H1 (cell line): ENCODE measurements around the gene OR5AU1. TPM values are rescaled to one million over a fixed set of nuclear protein-coding genes. Genes with fewer than 3 reads are reported as not detected.

Experiments
- CTCF ChIA-PET: fragments of 300-600 bp; sonication (Branson Sonifier 250); formaldehyde crosslinking; loops from one replicate; lab custom pipeline; 2021; ENCODE audit not compliant: partially characterized antibody; lab: Charles Lee
- POLR2A ChIA-PET: fragments of 300-600 bp; sonication (Branson Sonifier 250); formaldehyde crosslinking; loops from one replicate; lab custom pipeline; 2021; ENCODE audit warnings: inconsistent platforms; ENCODE audit not compliant: partially characterized antibody; lab: Charles Lee
- DNase-seq, 2 experiments: peaks; one replicate each; pipeline versions ENCODE4 v3.0.0 to v3.0.0-alpha.2; 2010 to 2022; ENCODE audit warnings: low spot score in 2 of 2, low read depth in 1 of 2, mixed read lengths in 1 of 2
- FAIRE-seq: peaks from 2 replicates; lab custom pipeline; 2011; peaks lifted over from hg19 to GRCh38; lab: Jason Lieb, UNC
- H2AFZ ChIP-seq: 2 replicates; pipeline ENCODE4 v1.8.1; 2012; ENCODE audit warnings: low read length, inconsistent platforms
- H2AK5ac ChIP-seq: 2 replicates; pipeline ENCODE4 v1.6.1; 2013; ENCODE audit warnings: low read depth, low read length
- H2BK120ac ChIP-seq: replicated peaks from 2 replicates; pipeline ENCODE3; 2013; ENCODE audit warnings: low read depth, low read length, inconsistent platforms
- H2BK12ac ChIP-seq: 2 replicates; pipeline ENCODE4 v1.6.1; 2013; ENCODE audit warnings: low read depth, low read length
- H2BK15ac ChIP-seq: 2 replicates; pipeline ENCODE4 v1.6.1; 2013; ENCODE audit warnings: low read length
- H2BK20ac ChIP-seq: 2 replicates; pipeline ENCODE4 v1.6.1; 2013; ENCODE audit warnings: low read length
- H2BK5ac ChIP-seq: 2 replicates; pipeline ENCODE4 v1.6.1; 2013; ENCODE audit warnings: low read depth, low read length
- H3K14ac ChIP-seq: 2 replicates; pipeline ENCODE4 v1.6.1; 2013; ENCODE audit warnings: inconsistent platforms; ENCODE audit not compliant: insufficient read length
- H3K18ac ChIP-seq: 2 replicates; pipeline ENCODE4 v1.6.1; 2013; ENCODE audit warnings: low read length; ENCODE audit errors: extremely low read depth
- H3K23ac ChIP-seq: 2 replicates; pipeline ENCODE4 v1.6.1; 2013; ENCODE audit warnings: inconsistent platforms; ENCODE audit not compliant: insufficient read length
- H3K23me2 ChIP-seq: 2 replicates; pipeline ENCODE4 v1.6.1; 2013; ENCODE audit warnings: low read depth, low read length
- H3K27ac ChIP-seq: 2 replicates; pipeline ENCODE4 v1.6.1; 2011; ENCODE audit warnings: low read depth, low read length, inconsistent platforms
- H3K27me3 ChIP-seq, 4 experiments: replicated peaks in 1 of 4; 1 replicate in 1 of 4; 2 replicates in 3 of 4; pipeline versions ENCODE4 v1.6.1 to v1.8.1; 2011 to 2013; ENCODE audit warnings: low read length in 3 of 4, mild to moderate bottlenecking in 3 of 4, inconsistent platforms in 2 of 4, mixed read lengths in 2 of 4, moderate library complexity in 1 of 4; ENCODE audit not compliant: control insufficient read depth in 3 of 4, insufficient read depth in 3 of 4; ENCODE audit errors: extremely low read depth in 1 of 4
- H3K36me3 ChIP-seq, 4 experiments: 2 replicates each; pipeline versions ENCODE4 v1.6.1 to v1.8.1; 2011 to 2013; ENCODE audit warnings: mild to moderate bottlenecking in 4 of 4, low read length in 3 of 4, moderate library complexity in 2 of 4, control low read depth in 1 of 4, inconsistent platforms in 1 of 4; ENCODE audit not compliant: insufficient read depth in 4 of 4, control insufficient read depth in 2 of 4
- H3K4ac ChIP-seq: replicated peaks from 2 replicates; pipeline ENCODE3; 2013; ENCODE audit warnings: low read length, low read depth, mixed read lengths, inconsistent platforms; ENCODE audit not compliant: insufficient read length
- H3K4me1 ChIP-seq, 4 experiments: replicated peaks in 1 of 4; 1 replicate in 1 of 4; 2 replicates in 3 of 4; pipeline versions ENCODE4 v1.6.1 to v1.8.1; 2011 to 2013; ENCODE audit warnings: low read length in 3 of 4, inconsistent platforms in 2 of 4, mixed read lengths in 1 of 4; ENCODE audit not compliant: insufficient read depth in 4 of 4, control insufficient read depth in 3 of 4
- H3K4me2 ChIP-seq, 2 experiments: 2 replicates each; pipeline versions ENCODE4 v1.6.1 to v1.8.1; 2011 to 2013; ENCODE audit warnings: low read depth in 2 of 2, low read length in 2 of 2, control low read depth in 1 of 2, inconsistent platforms in 1 of 2, mild to moderate bottlenecking in 1 of 2; ENCODE audit not compliant: insufficient read depth in 1 of 2
- H3K4me3 ChIP-seq, 4 experiments: fragments of 200-600, 300-600 bp in 1 of 4; sonication (generic), shearing (Covaris generic), sonication (Bioruptor Twin) in 1 of 4; 2 replicates each; pipeline versions ENCODE4 v1.5.1 to v1.8.1; 2011 to 2016; ENCODE audit warnings: low read length in 4 of 4, low read depth in 3 of 4, control low read depth in 2 of 4, inconsistent platforms in 2 of 4, mild to moderate bottlenecking in 2 of 4, mixed read lengths in 1 of 4, moderate library complexity in 1 of 4; ENCODE audit not compliant: insufficient read depth in 2 of 4; ENCODE audit errors: extremely low read depth in 1 of 4
- H3K56ac ChIP-seq: replicated peaks from 2 replicates; pipeline ENCODE3; 2013; ENCODE audit warnings: low read depth, mild to moderate bottlenecking, mixed read lengths, low read length, inconsistent platforms; ENCODE audit not compliant: insufficient read length
- H3K79me1 ChIP-seq: 2 replicates; pipeline ENCODE4 v1.6.1; 2013; ENCODE audit warnings: low read depth, low read length, control low read depth
- H3K79me2 ChIP-seq, 2 experiments: 2 replicates each; pipeline versions ENCODE4 v1.6.1 to v1.8.1; 2012 to 2013; ENCODE audit warnings: low read length in 2 of 2, mild to moderate bottlenecking in 2 of 2, inconsistent platforms in 1 of 2; ENCODE audit not compliant: insufficient read depth in 2 of 2, control insufficient read depth in 1 of 2
- H3K9ac ChIP-seq, 4 experiments: replicated peaks in 1 of 4; 1 replicate in 1 of 4; 2 replicates in 3 of 4; pipeline versions ENCODE4 v1.6.1 to v1.8.1; 2011 to 2013; ENCODE audit warnings: low read depth in 3 of 4, low read length in 3 of 4, control low read depth in 2 of 4, mild to moderate bottlenecking in 2 of 4, moderate library complexity in 2 of 4, inconsistent platforms in 1 of 4; ENCODE audit errors: extremely low read depth in 1 of 4
- H3K9me3 ChIP-seq, 2 experiments: 2 replicates each; pipeline versions ENCODE4 v1.6.1 to v1.8.1; 2012 to 2013; ENCODE audit warnings: mild to moderate bottlenecking in 2 of 2, moderate library complexity in 2 of 2, control low read depth in 1 of 2, inconsistent platforms in 1 of 2, low read depth in 1 of 2, low read length in 1 of 2, mixed read lengths in 1 of 2; ENCODE audit not compliant: insufficient read depth in 2 of 2
- H4K20me1 ChIP-seq, 2 experiments: replicated peaks in 1 of 2; 2 replicates each; pipeline versions ENCODE3 to v1.8.1; 2011 to 2013; ENCODE audit warnings: inconsistent platforms in 2 of 2, low read length in 2 of 2, mild to moderate bottlenecking in 1 of 2; ENCODE audit not compliant: insufficient read depth in 2 of 2, control insufficient read depth in 1 of 2
- H4K5ac ChIP-seq: 2 replicates; pipeline ENCODE4 v1.6.1; 2013; ENCODE audit warnings: low read length, low read depth, mixed read lengths, inconsistent platforms; ENCODE audit not compliant: insufficient read length
- H4K8ac ChIP-seq: 2 replicates; pipeline ENCODE4 v1.8.0; 2013; ENCODE audit warnings: mild to moderate bottlenecking, moderate library complexity, low read length, inconsistent platforms; ENCODE audit not compliant: insufficient read depth; ENCODE audit errors: extremely low read depth
- H4K91ac ChIP-seq: replicated peaks from 2 replicates; pipeline ENCODE3; 2013; ENCODE audit warnings: low read length, mixed read lengths, inconsistent platforms; ENCODE audit not compliant: insufficient read length
- CBX8 ChIP-seq: fragments of 300-800, 300-1000 bp; sonication (generic); IDR thresholded peaks from 2 replicates; pipeline ENCODE4 v1.7.1; 2016; ENCODE audit warnings: low read depth, low read length, borderline replicate concordance
- CHD2 ChIP-seq: IDR thresholded peaks from 2 replicates; pipeline ENCODE4 v1.6.1; 2012; ENCODE audit warnings: low read length, improper control_type of control experiment
- CREB1 ChIP-seq: IDR thresholded peaks from 2 replicates; pipeline ENCODE4 v1.6.1; 2012; ENCODE audit warnings: inconsistent platforms
- GTF2F1 ChIP-seq: IDR thresholded peaks from 2 replicates; pipeline ENCODE4 v1.6.1; 2012; ENCODE audit warnings: low read depth, low read length, improper control_type of control experiment, borderline replicate concordance
- JUN ChIP-seq: IDR thresholded peaks from 2 replicates; pipeline ENCODE4 v1.6.1; 2011; ENCODE audit warnings: low read depth, mild to moderate bottlenecking, improper control_type of control experiment, low read length
- NANOG ChIP-seq: IDR thresholded peaks from 2 replicates; pipeline ENCODE4 v1.6.1; 2011; ENCODE audit warnings: low read length, low read depth, mild to moderate bottlenecking, inconsistent platforms; ENCODE audit not compliant: insufficient read depth, poor library complexity, severe bottlenecking
- NRF1 ChIP-seq: IDR thresholded peaks from 2 replicates; pipeline ENCODE4 v1.6.1; 2011; ENCODE audit warnings: mild to moderate bottlenecking, low read depth, low read length, improper control_type of control experiment
- PHF8 ChIP-seq: fragments of 200-600 bp; sonication (generic); conservative IDR thresholded peaks from 2 replicates; pipeline ENCODE4 v1.7.1; 2012; ENCODE audit warnings: low read depth, mild to moderate bottlenecking, inconsistent platforms, low read length, moderate library complexity
- SIN3A ChIP-seq, 2 experiments: IDR thresholded peaks in 1 of 2; conservative IDR thresholded peaks in 1 of 2; 2 replicates each; pipeline ENCODE4 v1.6.1; 2011 to 2012; ENCODE audit warnings: low read length in 2 of 2, improper control_type of control experiment in 1 of 2, low read depth in 1 of 2, mild to moderate bottlenecking in 1 of 2
- SIX5 ChIP-seq: IDR thresholded peaks from 2 replicates; pipeline ENCODE4 v1.6.1; 2011; ENCODE audit warnings: mild to moderate bottlenecking, low read depth, low read length
- SP2 ChIP-seq: IDR thresholded peaks from 2 replicates; pipeline ENCODE4 v1.6.1; 2012; ENCODE audit warnings: mild to moderate bottlenecking, low read length, inconsistent platforms
- TAF1 ChIP-seq: IDR thresholded peaks from 2 replicates; pipeline ENCODE4 v1.6.1; 2011; ENCODE audit warnings: mild to moderate bottlenecking, low read depth, low read length
- TCF12 ChIP-seq: IDR thresholded peaks from 2 replicates; pipeline ENCODE4 v1.6.1; 2011; ENCODE audit warnings: low read depth, mild to moderate bottlenecking, low read length
- YY1 ChIP-seq: IDR thresholded peaks from 2 replicates; pipeline ENCODE4 v1.6.1; 2011; ENCODE audit warnings: low read depth, mild to moderate bottlenecking, low read length
- WGBS, 2 experiments: shearing (Covaris generic) in 1 of 2; methylation state at CpG; one replicate each; pipeline versions ENCODE4 v1.1.6 to v1.1.7; 2013 to 2015; ENCODE audit warnings: low lambda C conversion rate in 2 of 2, mixed read lengths in 2 of 2, inconsistent platforms in 1 of 2, low coverage in 1 of 2, missing lambda C conversion rate in 1 of 2; ENCODE audit not compliant: insufficient replicate concordance in 2 of 2, insufficient coverage in 1 of 2, insufficient read length in 1 of 2; ENCODE audit errors: extremely low coverage in 1 of 2, missing lambda C conversion rate in 1 of 2; 5-methylcytosine and 5-hydroxymethylcytosine counted together
- polyA plus RNA-seq, 7 experiments: library from polyadenylated mRNA; depleted of rRNA in 3 of 7; stranded (reverse) in 5 of 7; unstranded in 2 of 7; fragments of >200 nt in 5 of 7; fragments of 200-250 nt in 2 of 7; gene quantifications; 1 replicate in 5 of 7; 2 replicates in 1 of 7; 4 replicates in 1 of 7; pipeline versions ENCODE4 v1.2.1 to v1.2.3, GENCODE V29; 2011 to 2013; ENCODE audit warnings: missing spikeins in 2 of 7, mixed read lengths in 2 of 7
- total RNA-seq: library from RNA; stranded (reverse); fragmentation: NEBNext Ultra II Directional; extraction: Animal tissue kit (Norgen Biotek cat#: 25700); gene quantifications from 2 replicates; pipeline ENCODE4 v1.2.1, GENCODE V29; 2021
- TF ChIP-seq, protein P1 (sequence below): IDR thresholded peaks from 2 replicates; pipeline ENCODE4 v1.6.1; 2011; ENCODE audit warnings: low read length, improper control_type of control experiment

The OR5AU1 gene
- total and polyA plus RNA-seq, 2 of the 8 experiments (the other 6 are each of a cell fraction or from before 2014, with no cell fraction given), result not detected

DNA sequence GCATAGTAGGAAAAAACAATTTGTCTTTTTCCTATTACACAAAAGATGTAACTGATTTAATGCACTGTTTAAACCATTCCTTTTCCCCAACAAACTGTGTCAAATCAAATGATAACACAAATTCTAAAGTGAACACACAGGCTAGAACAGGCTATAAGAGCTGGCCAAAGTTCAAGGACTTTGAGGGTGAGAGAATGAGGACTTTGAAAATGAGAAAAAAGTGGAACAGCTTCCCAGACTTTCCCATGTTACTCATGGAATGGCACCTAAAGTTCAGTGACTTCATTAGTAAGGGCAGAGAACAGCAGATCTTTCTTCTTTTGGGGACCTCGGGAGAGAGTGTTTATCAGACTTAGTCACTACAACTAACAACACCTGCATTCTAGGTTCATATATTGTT, 32.4 kb downstream of the OR5AU1 start:
- no peak overlapping the region for H2BK12ac ChIP-seq
- H3K27ac ChIP-seq, result no peak overlapping the region
- no peak overlapping the region for H2AK5ac ChIP-seq
- H2BK20ac ChIP-seq, result no peak overlapping the region
- no peak for DNase-seq
- no peak overlapping the region for H2AFZ ChIP-seq
- no peaks in the 10 kb centered on the region for H3K23me2 ChIP-seq
- H2BK15ac ChIP-seq, result no peak overlapping the region
- H4K5ac ChIP-seq, result no peak overlapping the region
- no peak overlapping the region for H3K4me3 ChIP-seq
- WGBS, 2 experiments, result 100% methylated on average over 1 of the region's 1 CpG; no CpG with 5 or more reads in 1 of the 2 experiments
- H3K4me1 ChIP-seq, result no peaks in the 10 kb centered on the region
- no peak overlapping the region for H2BK120ac ChIP-seq
- no peak for FAIRE-seq
- H3K4me2 ChIP-seq, result no peak overlapping the region
- H3K14ac ChIP-seq, result no peak overlapping the region
- no peak overlapping the region for H3K9ac ChIP-seq
- ChIA-PET CTCF (interaction anchor here (1.0 to 5.7 kb wide), 7 partner anchors 13 to 118 kb away, joined by 3 to 28 read pairs (median 4); no protein-coding TSS in a partner anchor), POLR2A (no interaction called here)
- no peak overlapping the region for H3K56ac ChIP-seq
- no peak overlapping the region for H4K8ac ChIP-seq
- H4K20me1 ChIP-seq, result no peaks in the 10 kb centered on the region
- no peak overlapping the region for H3K4ac ChIP-seq
- H3K36me3 ChIP-seq, result no peaks in the 10 kb centered on the region
- no peak overlapping the region for H2BK5ac ChIP-seq
- no peak overlapping the region for H3K23ac ChIP-seq
- no peak overlapping the region for H4K91ac ChIP-seq
- H3K79me1 ChIP-seq, result no peaks in the 10 kb centered on the region
- H3K79me2 ChIP-seq, result no peaks in the 10 kb centered on the region
- no peak overlapping the region for H3K18ac ChIP-seq
- H3K27me3 ChIP-seq, result no peaks in the 10 kb centered on the region
- H3K9me3 ChIP-seq, result no peaks in the 10 kb centered on the region
- TF ChIP-seq SP2 (no peak), GTF2F1 (no peak), SIX5 (no peak), SIN3A (conservative IDR thresholded peaks at IDR 0.05 in 1 of 2, IDR thresholded peaks at IDR 0.05 in 1 of 2; ENCODE audit: low read depth in 1 of 2, low read length in 2 of 2) (no peak), CHD2 (no peak), PHF8 (no peak), NRF1 (no peak), YY1 (no peak), CREB1 (no peak), JUN (no peak), CBX8 (no peak), NANOG (no peak), TCF12 (no peak), TAF1 (no peak)
- TF ChIP-seq, protein P1, sequence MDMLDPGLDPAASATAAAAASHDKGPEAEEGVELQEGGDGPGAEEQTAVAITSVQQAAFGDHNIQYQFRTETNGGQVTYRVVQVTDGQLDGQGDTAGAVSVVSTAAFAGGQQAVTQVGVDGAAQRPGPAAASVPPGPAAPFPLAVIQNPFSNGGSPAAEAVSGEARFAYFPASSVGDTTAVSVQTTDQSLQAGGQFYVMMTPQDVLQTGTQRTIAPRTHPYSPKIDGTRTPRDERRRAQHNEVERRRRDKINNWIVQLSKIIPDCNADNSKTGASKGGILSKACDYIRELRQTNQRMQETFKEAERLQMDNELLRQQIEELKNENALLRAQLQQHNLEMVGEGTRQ, result no peak
